C4-2B (cell line): ENCODE results near the gene ZNF165.

ENCODE experiments used
- ZFX ChIP-seq: fragments of 450-650 bp; IDR thresholded peaks from 2 replicates; pipeline ENCODE4 v1.6.1; 2017
- TF ChIP-seq, protein P1 (sequence below): fragments of 450-650 bp; conservative IDR thresholded peaks from 2 replicates; pipeline ENCODE4 v1.5.1; 2017; ENCODE audit warnings: mild to moderate bottlenecking

DNA sequence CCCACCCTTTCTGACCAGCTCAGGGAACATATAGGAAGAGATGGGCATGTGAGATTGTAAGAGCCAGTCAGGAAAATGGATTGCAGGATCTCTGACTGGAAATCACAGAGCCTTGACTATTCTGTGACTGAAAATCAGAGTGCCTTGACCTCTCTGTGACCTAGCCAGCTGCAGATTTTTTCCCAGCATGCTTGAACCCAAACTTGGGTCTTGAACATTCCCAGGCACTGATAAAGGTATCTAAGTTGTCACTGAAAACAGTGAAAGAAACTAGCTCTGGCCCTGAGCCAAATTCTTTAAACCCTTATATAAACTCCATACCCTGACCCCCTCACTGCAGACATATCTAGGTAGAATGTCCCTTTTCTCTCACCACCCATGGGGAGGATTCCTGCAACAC, 2.3 kb upstream of the ZNF165 start:
- TF ChIP-seq, protein P1, sequence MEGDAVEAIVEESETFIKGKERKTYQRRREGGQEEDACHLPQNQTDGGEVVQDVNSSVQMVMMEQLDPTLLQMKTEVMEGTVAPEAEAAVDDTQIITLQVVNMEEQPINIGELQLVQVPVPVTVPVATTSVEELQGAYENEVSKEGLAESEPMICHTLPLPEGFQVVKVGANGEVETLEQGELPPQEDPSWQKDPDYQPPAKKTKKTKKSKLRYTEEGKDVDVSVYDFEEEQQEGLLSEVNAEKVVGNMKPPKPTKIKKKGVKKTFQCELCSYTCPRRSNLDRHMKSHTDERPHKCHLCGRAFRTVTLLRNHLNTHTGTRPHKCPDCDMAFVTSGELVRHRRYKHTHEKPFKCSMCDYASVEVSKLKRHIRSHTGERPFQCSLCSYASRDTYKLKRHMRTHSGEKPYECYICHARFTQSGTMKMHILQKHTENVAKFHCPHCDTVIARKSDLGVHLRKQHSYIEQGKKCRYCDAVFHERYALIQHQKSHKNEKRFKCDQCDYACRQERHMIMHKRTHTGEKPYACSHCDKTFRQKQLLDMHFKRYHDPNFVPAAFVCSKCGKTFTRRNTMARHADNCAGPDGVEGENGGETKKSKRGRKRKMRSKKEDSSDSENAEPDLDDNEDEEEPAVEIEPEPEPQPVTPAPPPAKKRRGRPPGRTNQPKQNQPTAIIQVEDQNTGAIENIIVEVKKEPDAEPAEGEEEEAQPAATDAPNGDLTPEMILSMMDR, result no peak
- TF ChIP-seq ZFX, result no peak
